Subcutaneous abdominal adipose tissue (tissue), 5 donors: ENCODE measurements around the gene DENND2C.

ENCODE experiments used
- H3K27ac ChIP-seq: one replicate; pipeline ENCODE4 v1.7.0; 2013; ENCODE audit warnings: low read depth, mild to moderate bottlenecking, inconsistent platforms, low read length, moderate library complexity
- H3K27me3 ChIP-seq, 5 donors: one replicate each; pipeline ENCODE4 v1.7.0; 2013; ENCODE audit warnings: low read length in 5 of 5, inconsistent platforms in 1 of 5; ENCODE audit not compliant: control insufficient read depth in 5 of 5, insufficient read depth in 4 of 5
- H3K36me3 ChIP-seq, 5 donors: one replicate each; pipeline ENCODE4 v1.7.0; 2013; ENCODE audit warnings: low read length in 5 of 5; ENCODE audit not compliant: control insufficient read depth in 5 of 5, insufficient read depth in 5 of 5
- H3K4me1 ChIP-seq, 5 donors: one replicate each; pipeline ENCODE4 v1.7.0; 2013; ENCODE audit warnings: low read length in 5 of 5, mild to moderate bottlenecking in 3 of 5, moderate library complexity in 1 of 5; ENCODE audit not compliant: control insufficient read depth in 5 of 5, insufficient read depth in 5 of 5
- H3K4me3 ChIP-seq, 5 donors: one replicate each; pipeline ENCODE4 v1.7.0; 2013; ENCODE audit warnings: low read length in 5 of 5, low read depth in 1 of 5
- H3K9ac ChIP-seq, 5 donors: one replicate each; pipeline ENCODE4 v1.7.0; 2013; ENCODE audit warnings: low read length in 5 of 5, mild to moderate bottlenecking in 4 of 5, moderate library complexity in 3 of 5
- H3K9me3 ChIP-seq, 5 donors: one replicate each; pipeline ENCODE4 v1.7.0; 2013; ENCODE audit warnings: low read length in 5 of 5; ENCODE audit not compliant: control insufficient read depth in 5 of 5
- donor health status: healthy.
- donor health status: healthy.
- donor health status: healthy.
- donor health status: healthy.
- donor health status: healthy.

DENND2C gene

GRCh38 chr1:114666954-114667353 is 2.9 kb downstream of the DENND2C start:
- H3K27me3 ChIP-seq = no peaks in the 10 kb centered on the region

GRCh38 chr1:114660238-114660637 is 9.6 kb downstream of the DENND2C start:
- Histone ChIP-seq H3K27ac (no peak overlapping the region), H3K4me3 (no peak overlapping the region), H3K27me3 (no peaks in the 10 kb centered on the region), H3K9me3 (no peaks in the 10 kb centered on the region), H3K9ac (no peak overlapping the region), H3K4me1 (no peaks in the 10 kb centered on the region), H3K36me3 (no peaks in the 10 kb centered on the region)

More at GRCh38 chr1:114666954-114667353, 2.9 kb downstream of the DENND2C start:
- Histone ChIP-seq H3K4me1 (peaks cover 0 to 15% (median 11%) of the 10 kb centered on the region in 5 donors), H3K27ac (no peak overlapping the region), H3K9me3 (no peaks in the 10 kb centered on the region), H3K36me3 (no peaks in the 10 kb centered on the region), H3K4me3 (no peak overlapping the region), H3K9ac (no peak overlapping the region)

GRCh38 chr1:114651893-114652292 is 18.0 kb downstream of the DENND2C start:
- H3K4me3 ChIP-seq = no peak overlapping the region
- no peaks in the 10 kb centered on the region for H3K36me3 ChIP-seq
- H3K9me3 ChIP-seq = no peaks in the 10 kb centered on the region
- H3K9ac ChIP-seq = no peak overlapping the region
- H3K4me1 ChIP-seq = no peaks in the 10 kb centered on the region
- H3K27ac ChIP-seq = no peak overlapping the region
- no peaks in the 10 kb centered on the region for H3K27me3 ChIP-seq

GRCh38 chr1:114648503-114648902 is 21.3 kb downstream of the DENND2C start:
- no peaks in the 10 kb centered on the region for H3K4me1 ChIP-seq
- no peaks in the 10 kb centered on the region for H3K9me3 ChIP-seq
- no peaks in the 10 kb centered on the region for H3K36me3 ChIP-seq
- no peak overlapping the region for H3K4me3 ChIP-seq
- H3K9ac ChIP-seq = no peak overlapping the region
- no peaks in the 10 kb centered on the region for H3K27me3 ChIP-seq
- H3K27ac ChIP-seq = no peak overlapping the region

GRCh38 chr1:114641377-114641776 is 28.5 kb downstream of the DENND2C start:
- no peaks in the 10 kb centered on the region for H3K27me3 ChIP-seq
- no peaks in the 10 kb centered on the region for H3K9me3 ChIP-seq
- no peak overlapping the region for H3K27ac ChIP-seq
- H3K36me3 ChIP-seq = no peaks in the 10 kb centered on the region
- H3K4me1 ChIP-seq = no peaks in the 10 kb centered on the region
- no peak overlapping the region for H3K4me3 ChIP-seq
- H3K9ac ChIP-seq = no peak overlapping the region

- H3K9me3 ChIP-seq = no peaks in the 10 kb centered on the region
- no peak overlapping the region for H3K9ac ChIP-seq
- H3K27me3 ChIP-seq = no peaks in the 10 kb centered on the region
- no peak overlapping the region for H3K4me3 ChIP-seq
- no peaks in the 10 kb centered on the region for H3K4me1 ChIP-seq
- H3K36me3 ChIP-seq = no peaks in the 10 kb centered on the region
- H3K27ac ChIP-seq = no peak overlapping the region
Observed at GRCh38 chr1:114638910-114639309, 30.9 kb downstream of the DENND2C start.

GRCh38 chr1:114632427-114632826 is 37.4 kb downstream of the DENND2C start:
- Histone ChIP-seq H3K9ac (no peak overlapping the region), H3K4me1 (no peaks in the 10 kb centered on the region), H3K27ac (no peak overlapping the region), H3K36me3 (no peaks in the 10 kb centered on the region), H3K27me3 (no peaks in the 10 kb centered on the region), H3K4me3 (no peak overlapping the region), H3K9me3 (no peaks in the 10 kb centered on the region)

GRCh38 chr1:114627107-114627506 is 42.7 kb downstream of the DENND2C start:
- Histone ChIP-seq H3K27ac (no peak overlapping the region), H3K4me3 (no peak overlapping the region), H3K27me3 (no peaks in the 10 kb centered on the region), H3K4me1 (no peaks in the 10 kb centered on the region), H3K9ac (no peak overlapping the region), H3K36me3 (no peaks in the 10 kb centered on the region), H3K9me3 (no peaks in the 10 kb centered on the region)

- H3K36me3 ChIP-seq = peaks cover 0 to 10% (median 0%) of the 10 kb centered on the region in 5 donors
- H3K9me3 ChIP-seq = no peaks in the 10 kb centered on the region
- H3K27ac ChIP-seq = no peak overlapping the region
- no peaks in the 10 kb centered on the region for H3K4me1 ChIP-seq
- no peak overlapping the region for H3K9ac ChIP-seq
- H3K27me3 ChIP-seq = no peaks in the 10 kb centered on the region
- no peak overlapping the region for H3K4me3 ChIP-seq
Observed at GRCh38 chr1:114623364-114623763, 46.5 kb downstream of the DENND2C start.

GRCh38 chr1:114620419-114620818 is 49.4 kb downstream of the DENND2C start:
- H3K4me1 ChIP-seq = no peaks in the 10 kb centered on the region
- H3K9me3 ChIP-seq = no peaks in the 10 kb centered on the region
- no peak overlapping the region for H3K4me3 ChIP-seq
- H3K27ac ChIP-seq = no peak overlapping the region
- H3K9ac ChIP-seq = no peak overlapping the region
- H3K27me3 ChIP-seq = no peaks in the 10 kb centered on the region
- peaks cover 0 to 16% (median 0%) of the 10 kb centered on the region in 5 donors for H3K36me3 ChIP-seq

GRCh38 chr1:114618606-114619005 is 51.2 kb downstream of the DENND2C start:
- Histone ChIP-seq H3K9ac (no peak overlapping the region), H3K4me1 (no peaks in the 10 kb centered on the region), H3K9me3 (no peaks in the 10 kb centered on the region), H3K4me3 (no peak overlapping the region), H3K27ac (no peak overlapping the region), H3K27me3 (no peaks in the 10 kb centered on the region), H3K36me3 (peaks cover 0 to 19% (median 0%) of the 10 kb centered on the region in 5 donors)
